K562 (cell line): Measurements from ENCODE around the gene ELMOD1. TPM values are rescaled to one million over a fixed set of nuclear protein-coding genes. Genes with fewer than 3 reads are reported as not detected.

Source experiments
- ATAC-seq: fragments of 200-7000 bp; cut with Tn5 transposase; 3 replicates; pipeline ENCODE4 v1.9.1; 2020; ENCODE audit warnings: moderate library complexity
- BruUV-seq: library from RNA; stranded (reverse); fragments of 400-500 nt; replicated peaks from 2 replicates; lab custom pipeline; 2021; lab: Mats Ljungman, UMichigan
- CTCF ChIA-PET: fragments of 300-600 bp; formaldehyde crosslinking; extraction: SDS; loops from one replicate; lab custom pipeline; 2021; ENCODE audit warnings: low intra/inter-chr PET ratio; lab: Yijun Ruan, JAX
- POLR2A ChIA-PET: fragments of 300-600, 350-650 bp; sonication (Branson Sonifier 250); formaldehyde crosslinking; extraction: SDS; loops from one replicate; lab custom pipeline; 2021; ENCODE audit warnings: antibody characterized with exemption, inconsistent platforms; lab: Yijun Ruan, JAX
- DNase-seq, 4 experiments: peaks; one replicate each; pipeline versions ENCODE4 v3.0.0 to v3.0.0-alpha.2; 2011 to 2018; ENCODE audit warnings: low spot score in 3 of 4, mixed read lengths in 3 of 4; ENCODE audit errors: extremely low read depth in 1 of 4
- FAIRE-seq: peaks from 2 replicates; lab custom pipeline; 2011; peaks lifted over from hg19 to GRCh38; lab: Jason Lieb, UNC
- H2AFZ ChIP-seq: 2 replicates; pipeline ENCODE4 v1.6.0; 2011; ENCODE audit warnings: low read depth, low read length, control low read depth, inconsistent platforms
- H3K27ac ChIP-seq: fragments of 200-600 bp; 3 replicates; pipeline ENCODE4 v1.8.0; 2011; ENCODE audit warnings: low read depth, mild to moderate bottlenecking, control low read depth, inconsistent platforms, low read length, moderate library complexity, mixed read lengths; ENCODE audit errors: extremely low read depth
- H3K27me3 ChIP-seq, 2 experiments: fragments of 300-600 bp in 1 of 2; 2 replicates in 1 of 2; 3 replicates in 1 of 2; pipeline versions ENCODE4 v1.6.0 to v1.8.0; 2011; ENCODE audit warnings: inconsistent platforms in 2 of 2, low read length in 2 of 2, mild to moderate bottlenecking in 1 of 2, mixed read lengths in 1 of 2, moderate library complexity in 1 of 2; ENCODE audit not compliant: control insufficient read depth in 2 of 2, insufficient read depth in 2 of 2
- H3K36me3 ChIP-seq: fragments of 300-600 bp; 3 replicates; pipeline ENCODE4 v1.8.0; 2011; ENCODE audit warnings: mild to moderate bottlenecking, low read length, inconsistent platforms; ENCODE audit not compliant: control insufficient read depth, insufficient read depth
- H3K4me1 ChIP-seq, 2 experiments: fragments of 200-600 bp in 1 of 2; replicated peaks in 1 of 2; 2 replicates in 1 of 2; 3 replicates in 1 of 2; pipeline versions ENCODE4 v1.5.1 to v1.8.0; 2011; ENCODE audit warnings: inconsistent platforms in 2 of 2, low read length in 2 of 2, mild to moderate bottlenecking in 1 of 2, mixed read lengths in 1 of 2, moderate library complexity in 1 of 2; ENCODE audit not compliant: control insufficient read depth in 2 of 2, insufficient read depth in 2 of 2
- H3K4me2 ChIP-seq: 2 replicates; pipeline ENCODE4 v1.6.1; 2011; ENCODE audit warnings: low read length, control low read depth, inconsistent platforms, mixed read lengths; ENCODE audit not compliant: insufficient read depth
- H3K4me3 ChIP-seq: fragments of 200-600 bp; sonication (generic), shearing (Covaris generic); 2 replicates; pipeline ENCODE4 v1.5.1; 2016; ENCODE audit warnings: control low read depth, inconsistent platforms
- H3K79me2 ChIP-seq: fragments of 200-600 bp; 3 replicates; pipeline ENCODE4 v1.8.0; 2011; ENCODE audit warnings: low read length, inconsistent platforms; ENCODE audit not compliant: control insufficient read depth, insufficient read depth
- H3K9ac ChIP-seq, 2 experiments: 2 replicates each; pipeline versions ENCODE4 v1.6.0 to v1.6.1; 2011; ENCODE audit warnings: low read depth in 2 of 2, low read length in 2 of 2, control low read depth in 1 of 2, inconsistent platforms in 1 of 2, mild to moderate bottlenecking in 1 of 2, mixed read lengths in 1 of 2; ENCODE audit not compliant: insufficient read depth in 1 of 2
- H3K9me1 ChIP-seq: one replicate; pipeline ENCODE4 v1.6.0; 2011; ENCODE audit warnings: inconsistent platforms, mild to moderate bottlenecking, low read length, moderate library complexity; ENCODE audit not compliant: control insufficient read depth, insufficient read depth
- H3K9me3 ChIP-seq: replicated peaks from 2 replicates; pipeline ENCODE4 v1.5.1; 2011; ENCODE audit warnings: low read depth, low read length, inconsistent platforms; ENCODE audit not compliant: control insufficient read depth, insufficient read depth
- H4K20me1 ChIP-seq: replicated peaks from 2 replicates; pipeline ENCODE4 v1.6.1; 2011; ENCODE audit warnings: low read length, inconsistent platforms, mixed read lengths; ENCODE audit not compliant: control insufficient read depth, insufficient read depth
- CREBBP ChIP-seq: IDR thresholded peaks from one replicate; pipeline ENCODE4 v1.6.1; 2012; ENCODE audit warnings: low read depth, mild to moderate bottlenecking, control low read depth, inconsistent platforms, low read length
- NCOA1 ChIP-seq: fragments of 450-650 bp; IDR thresholded peaks from 2 replicates; pipeline ENCODE4 v1.6.1; 2016; ENCODE audit warnings: low read depth
- NELFE ChIP-seq: IDR thresholded peaks from 2 replicates; pipeline ENCODE4 v1.6.1; 2011; ENCODE audit warnings: mild to moderate bottlenecking; ENCODE audit not compliant: insufficient read depth, insufficient read length
- NFE2 ChIP-seq: IDR thresholded peaks from 2 replicates; pipeline ENCODE4 v1.6.1; 2014; ENCODE audit warnings: antibody characterized with exemption, low read depth
- PHTF2 ChIP-seq: fragments of 250-450 bp; sonication (Bioruptor Pico); IDR thresholded peaks from 2 replicates; pipeline ENCODE4 v1.5.0; 2021; ENCODE audit warnings: mild to moderate bottlenecking
- POLR2A ChIP-seq: fragments of 450-650 bp; conservative IDR thresholded peaks from 2 replicates; pipeline ENCODE4 v1.6.1; 2016
- POLR2B ChIP-seq: fragments of 450-650 bp; IDR thresholded peaks from 2 replicates; pipeline ENCODE4 v1.6.1; 2018; ENCODE audit warnings: low read depth; ENCODE audit not compliant: partially characterized antibody
- SIX5 ChIP-seq, 2 experiments: IDR thresholded peaks; 2 replicates each; pipeline ENCODE4 v1.6.1; 2011; ENCODE audit warnings: low read length in 2 of 2, borderline replicate concordance in 1 of 2, low read depth in 1 of 2, mild to moderate bottlenecking in 1 of 2, moderate library complexity in 1 of 2; ENCODE audit not compliant: insufficient read depth in 1 of 2
- SMARCB1 ChIP-seq: IDR thresholded peaks from 2 replicates; pipeline ENCODE4 v1.6.1; 2011; ENCODE audit warnings: improper control_type of control experiment, low read depth; ENCODE audit not compliant: insufficient read length
- ZZZ3 ChIP-seq: fragments of 450-650 bp; IDR thresholded peaks from 2 replicates; pipeline ENCODE4 v1.6.1; 2016; ENCODE audit warnings: antibody characterized with exemption, mild to moderate bottlenecking, moderate library complexity
- WGBS: fragments of 100-300 bp; shearing (Covaris generic); methylation state at CpG from one replicate; pipeline ENCODE4 v1.1.6; 2016; ENCODE audit warnings: low coverage, mixed read lengths; ENCODE audit not compliant: insufficient coverage; ENCODE audit errors: missing lambda C conversion rate; 5-methylcytosine and 5-hydroxymethylcytosine counted together
- in situ Hi-C: fragments of 300-500 bp; cut with MboI; formaldehyde crosslinking; loops from 4 replicates; pipeline ENCODE4 v1.15.0; 2018; ENCODE audit warnings: inconsistent platforms, mixed read lengths
- intact Hi-C: fragments of 100-400 bp; cut with micrococcal nuclease; formaldehyde crosslinking; loops from 2 replicates; pipeline ENCODE4 v1.14.2; 2022
- polyA plus RNA-seq, 8 experiments: library from polyadenylated mRNA; depleted of rRNA in 4 of 8; stranded (reverse) in 5 of 8; unstranded in 3 of 8; fragments of >200 nt; fragmentation: Nextera tagmentation in 2 of 8; fragmentation: Illumina TruSeq in 1 of 8; extraction: Ambion mirVana in 2 of 8; extraction: Trizol in 1 of 8; gene quantifications; 2 replicates each; pipeline versions ENCODE4 v1.2.1 to v1.2.3, GENCODE V29; 2011 to 2014; ENCODE audit warnings: inconsistent platforms in 1 of 8, missing spikeins in 1 of 8
- total RNA-seq, 7 experiments: library from RNA; depleted of rRNA in 6 of 7; stranded (reverse); fragments of >200 nt in 6 of 7; fragmentation: Illumina TruSeq in 2 of 7; extraction: Trizol in 2 of 7; gene quantifications; 2 replicates each; pipeline versions ENCODE4 v1.2.1 to v1.2.3, GENCODE V29; 2011 to 2021; ENCODE audit warnings: low replicate concordance in 1 of 7
- TF ChIP-seq, protein P1 (sequence below): sonication (generic); formaldehyde crosslinking; IDR thresholded peaks from 2 replicates; pipeline ENCODE4 v1.8.1; 2023; ENCODE audit warnings: mild to moderate bottlenecking, missing genetic modification reagents, moderate library complexity

The ELMOD1 gene
- total and polyA plus RNA-seq, 9 of the 15 experiments (the other 6 are each of a cell fraction or from before 2014, with no cell fraction given): not detected

GRCh38 chr11:107648242-107648641 lies 57.3 kb downstream of the ELMOD1 start (continued):
- TF ChIP-seq, protein P1, sequence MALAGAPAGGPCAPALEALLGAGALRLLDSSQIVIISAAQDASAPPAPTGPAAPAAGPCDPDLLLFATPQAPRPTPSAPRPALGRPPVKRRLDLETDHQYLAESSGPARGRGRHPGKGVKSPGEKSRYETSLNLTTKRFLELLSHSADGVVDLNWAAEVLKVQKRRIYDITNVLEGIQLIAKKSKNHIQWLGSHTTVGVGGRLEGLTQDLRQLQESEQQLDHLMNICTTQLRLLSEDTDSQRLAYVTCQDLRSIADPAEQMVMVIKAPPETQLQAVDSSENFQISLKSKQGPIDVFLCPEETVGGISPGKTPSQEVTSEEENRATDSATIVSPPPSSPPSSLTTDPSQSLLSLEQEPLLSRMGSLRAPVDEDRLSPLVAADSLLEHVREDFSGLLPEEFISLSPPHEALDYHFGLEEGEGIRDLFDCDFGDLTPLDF (CRISPR knock-in tag): no peak
- TF ChIP-seq POLR2B (no peak), NCOA1 (no peak), ZZZ3 (no peak), SIX5 (IDR thresholded peaks at IDR 0.05; ENCODE audit: borderline replicate concordance in 1 of 2, insufficient read depth in 1 of 2, low read depth in 1 of 2, low read length in 2 of 2) (no peak), PHTF2 (CRISPR knock-in tag) (no peak), POLR2A (no peak), CREBBP (no peak), NELFE (no peak)
- TF ChIP-seq, all 486 proteins: peak for 0

- POLR2A ChIA-PET: no interaction called here
- no peak for TF ChIP-seq SMARCB1
- no peak for TF ChIP-seq NFE2
- CTCF ChIA-PET: no interaction called here
- Histone ChIP-seq H3K27me3 (peaks cover 0 to 4% of the 10 kb centered on the region in 2 experiments; a peak in 4 of 5 replicates), H3K79me2 (no peaks in the 10 kb centered on the region), H2AFZ (no peak overlapping the region), H3K36me3 (no peaks in the 10 kb centered on the region), H3K9me3 (no peaks in the 10 kb centered on the region), H3K4me1 (no peaks in the 10 kb centered on the region), H3K9ac (no peak overlapping the region), H3K9me1 (no peaks in the 10 kb centered on the region), H4K20me1 (no peaks in the 10 kb centered on the region), H3K27ac (no peak overlapping the region), H3K4me3 (no peak overlapping the region), H3K4me2 (no peak overlapping the region)
- no TSS peak for BruUV-seq
- WGBS: 4% methylated on average over 4 of the region's 4 CpGs
- in situ Hi-C loops (no loop called here), intact Hi-C loops (no loop called here)
- ATAC-seq (no peak), DNase-seq (no peak), FAIRE-seq (no peak)
Measured at GRCh38 chr11:107651672-107652071, 60.7 kb downstream of the ELMOD1 start.
